ENCODE results near the gene ICE2.

DNA sequence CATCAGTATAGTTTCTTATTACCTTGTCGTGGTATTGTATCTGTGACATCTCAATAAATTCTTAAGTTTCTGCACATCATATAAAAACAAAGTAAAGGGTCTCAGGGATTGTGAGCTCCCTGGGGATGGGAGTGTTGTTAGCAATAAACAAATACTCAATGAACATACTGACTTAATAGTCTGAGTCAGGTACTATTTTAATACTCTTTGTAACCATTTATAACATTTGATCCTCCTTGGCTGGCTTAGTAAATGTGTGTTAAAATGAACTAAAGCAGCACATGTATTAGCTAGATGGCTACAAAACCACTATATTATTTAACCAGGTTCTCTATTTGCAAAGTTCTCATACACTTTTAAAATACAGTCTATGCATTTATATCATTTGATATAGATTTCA lies 1.8 kb downstream of the ICE2 start:
- TF ChIP-seq POLR2A (IDR thresholded peaks at IDR 0.05; ENCODE audit: low read depth, low read length) (no peak), CTCF (conservative IDR thresholded peaks at IDR 0.05; ENCODE audit: low read depth, low read length) (no peak), RAD21 (IDR thresholded peaks at IDR 0.05; ENCODE audit: low read length) (no peak)

All from IMR-90 (cell line).